Endothelial cell of umbilical vein (primary cell): ENCODE measurements around the gene MED17. TPM values are rescaled to one million over a fixed set of nuclear protein-coding genes. Genes with fewer than 3 reads are reported as not detected.

ENCODE experiments used
- BruUV-seq: library from RNA; stranded (reverse); fragments of 400-500 nt; replicated peaks from 2 replicates; lab custom pipeline; 2021; lab: Mats Ljungman, UMichigan
- CTCF ChIA-PET: fragments of 300-600, 350-600 bp; sonication (Branson Sonifier 250); formaldehyde crosslinking; loops from one replicate; lab custom pipeline; 2021; ENCODE audit warnings: antibody characterized with exemption, inconsistent platforms; lab: Charles Lee
- POLR2A ChIA-PET: fragments of 300-600, 350-600 bp; sonication (Branson Sonifier 250); formaldehyde crosslinking; loops from one replicate; lab custom pipeline; 2021; ENCODE audit warnings: antibody characterized with exemption, inconsistent platforms; lab: Charles Lee
- DNase-seq: peaks from one replicate; pipeline ENCODE4 v3.0.0-alpha.2; 2011; ENCODE audit warnings: low read depth, low spot score
- FAIRE-seq: peaks from 2 replicates; lab custom pipeline; 2011; peaks lifted over from hg19 to GRCh38; lab: Jason Lieb, UNC
- H2AFZ ChIP-seq: 2 replicates; pipeline ENCODE4 v1.6.0; 2012; ENCODE audit warnings: low read depth, low read length, control low read depth, inconsistent platforms
- H3K27ac ChIP-seq: 2 replicates; pipeline ENCODE4 v1.5.1; 2011; ENCODE audit warnings: low read depth, mild to moderate bottlenecking, control low read depth, low read length, moderate library complexity; ENCODE audit not compliant: insufficient read depth
- H3K27me3 ChIP-seq, 2 experiments: 2 replicates each; pipeline versions ENCODE4 v1.6.0 to v1.6.1; 2011; ENCODE audit warnings: low read length in 2 of 2, mixed read lengths in 1 of 2; ENCODE audit not compliant: control insufficient read depth in 2 of 2, insufficient read depth in 2 of 2
- H3K36me3 ChIP-seq, 2 experiments: 2 replicates in 1 of 2; 3 replicates in 1 of 2; pipeline ENCODE4 v1.5.1; 2011; ENCODE audit warnings: low read length in 2 of 2, mild to moderate bottlenecking in 1 of 2, moderate library complexity in 1 of 2; ENCODE audit not compliant: control insufficient read depth in 2 of 2, insufficient read depth in 2 of 2; ENCODE audit errors: extremely low read depth in 1 of 2
- H3K4me1 ChIP-seq: 3 replicates; pipeline ENCODE4 v1.5.1; 2011; ENCODE audit warnings: mild to moderate bottlenecking, low read length; ENCODE audit not compliant: control insufficient read depth, insufficient read depth; ENCODE audit errors: extremely low read depth
- H3K4me2 ChIP-seq: 2 replicates; pipeline ENCODE4 v1.6.1; 2011; ENCODE audit warnings: low read length, control low read depth, mixed read lengths; ENCODE audit not compliant: insufficient read depth
- H3K4me3 ChIP-seq, 3 experiments: fragments of 200-600 bp in 1 of 3; sonication (generic), shearing (Covaris generic) in 1 of 3; replicated peaks in 1 of 3; 2 replicates each; pipeline ENCODE4 v1.5.1; 2011 to 2016; ENCODE audit warnings: control low read depth in 3 of 3, low read length in 3 of 3, mild to moderate bottlenecking in 2 of 3, inconsistent platforms in 1 of 3, low read depth in 1 of 3, moderate library complexity in 1 of 3; ENCODE audit not compliant: insufficient read depth in 1 of 3
- H3K79me2 ChIP-seq: 2 replicates; pipeline ENCODE4 v1.6.0; 2012; ENCODE audit warnings: low read length, inconsistent platforms; ENCODE audit not compliant: control insufficient read depth, insufficient read depth
- H3K9ac ChIP-seq: replicated peaks from 2 replicates; pipeline ENCODE3; 2011; ENCODE audit warnings: low read length, control low read depth; ENCODE audit not compliant: insufficient read depth; ENCODE audit errors: extremely low read depth
- H3K9me1 ChIP-seq: replicated peaks from 3 replicates; pipeline ENCODE4 v1.6.0; 2011; ENCODE audit warnings: mild to moderate bottlenecking, low read length; ENCODE audit not compliant: control insufficient read depth, insufficient read depth; ENCODE audit errors: extremely low read depth
- H3K9me3 ChIP-seq: replicated peaks from 2 replicates; pipeline ENCODE4 v1.5.1; 2012; ENCODE audit warnings: low read length, inconsistent platforms; ENCODE audit not compliant: control insufficient read depth, insufficient read depth
- H4K20me1 ChIP-seq: replicated peaks from 2 replicates; pipeline ENCODE3; 2011; ENCODE audit warnings: mild to moderate bottlenecking, low read length; ENCODE audit not compliant: control insufficient read depth, insufficient read depth; ENCODE audit errors: extremely low read depth
- CTCF ChIP-seq, 2 donors: IDR thresholded peaks; 1 replicate in 1 of 2; 2 replicates in 1 of 2; pipeline ENCODE4 v1.5.1; 2011; ENCODE audit warnings: low read length in 2 of 2, mild to moderate bottlenecking in 2 of 2, moderate library complexity in 2 of 2, control low read depth in 1 of 2, inconsistent platforms in 1 of 2, low read depth in 1 of 2; ENCODE audit not compliant: insufficient read depth in 1 of 2; ENCODE audit errors: extremely low read depth in 1 of 2
- GATA2 ChIP-seq: IDR thresholded peaks from 2 replicates; pipeline ENCODE4 v1.7.0; 2011; ENCODE audit warnings: low read depth, mild to moderate bottlenecking, moderate library complexity, mixed read lengths, low read length; ENCODE audit not compliant: insufficient read length, insufficient read depth
- JUN ChIP-seq: IDR thresholded peaks from 2 replicates; pipeline ENCODE4 v1.6.1; 2011; ENCODE audit warnings: borderline replicate concordance, low read depth; ENCODE audit not compliant: insufficient read length, insufficient read depth
- MAX ChIP-seq: IDR thresholded peaks from 2 replicates; pipeline ENCODE4 v1.6.1; 2011; ENCODE audit not compliant: insufficient read depth, insufficient read length
- POLR2A ChIP-seq: IDR thresholded peaks from 2 replicates; pipeline ENCODE4 v1.6.1; 2012; ENCODE audit warnings: low read depth, mild to moderate bottlenecking, control low read depth, low read length
- POLR2AphosphoS5 ChIP-seq: IDR thresholded peaks from 2 replicates; pipeline ENCODE4 v1.6.1; 2012; ENCODE audit warnings: low read depth, mild to moderate bottlenecking, control low read depth, low read length, moderate library complexity; ENCODE audit not compliant: insufficient read depth
- dilution Hi-C: fragments of 300-500 bp; cut with MboI; formaldehyde crosslinking; loops from one replicate; pipeline ENCODE4 v1.15.0; 2019; ENCODE audit warnings: low sequenced_read_pairs; ENCODE audit not compliant: extremely low pct_ligation_motif_present
- intact Hi-C: fragments of 100-400 bp; cut with micrococcal nuclease; formaldehyde crosslinking; loops from one replicate; pipeline ENCODE4 v1.10.0; 2022
- polyA plus RNA-seq, 4 experiments: library from polyadenylated mRNA; depleted of rRNA in 3 of 4; stranded (reverse) in 3 of 4; unstranded in 1 of 4; fragments of >200 nt; gene quantifications; 2 replicates each; pipeline versions ENCODE4 v1.2.1 to v1.2.3, GENCODE V29; 2011 to 2012; ENCODE audit warnings: missing spikeins in 1 of 4
- total RNA-seq: library from RNA; stranded (reverse); gene quantifications from 2 replicates; pipeline ENCODE4 v1.2.3, GENCODE V29; 2021

The MED17 gene
- total and polyA plus RNA-seq, 2 donors (not counting 3 experiments of a cell fraction or from before 2014, with no cell fraction given) = 11.3 to 40.6 TPM

- dilution Hi-C loops = no loop called here
- Histone ChIP-seq H3K4me3 (no peak overlapping the region), H3K79me2 (no peaks in the 10 kb centered on the region), H2AFZ (no peak overlapping the region), H3K27me3 (no peaks in the 10 kb centered on the region), H4K20me1 (no peaks in the 10 kb centered on the region), H3K9me1 (no peaks in the 10 kb centered on the region), H3K36me3 (no peaks in the 10 kb centered on the region), H3K4me1 (peaks cover 3% of the 10 kb centered on the region), H3K9ac (no peak overlapping the region), H3K9me3 (no peaks in the 10 kb centered on the region), H3K27ac (no peak overlapping the region), H3K4me2 (no peak overlapping the region)
- POLR2A ChIA-PET = no interaction called here
- TF ChIP-seq MAX (no peak), JUN (no peak), GATA2 (no peak), CTCF (IDR thresholded peaks at IDR 0.05; ENCODE audit: extremely low read depth in 1 of 2, insufficient read depth in 1 of 2, low read depth in 1 of 2, low read length in 2 of 2) (no peak), POLR2A (no peak), POLR2AphosphoS5 (no peak)
- CTCF ChIA-PET = no interaction called here
- no peak for FAIRE-seq
- no peak for DNase-seq
- BruUV-seq = no TSS peak
- intact Hi-C loops = no loop called here
Observed at GRCh38 chr11:93852242-93852641, 68.2 kb downstream of the MED17 start.
